HepG2 (cell line): ENCODE results near the gene SIGLEC1. TPM values are rescaled to one million over a fixed set of nuclear protein-coding genes. Genes with fewer than 3 reads are reported as not detected.

Experiments
- KDM4B ChIP-seq: sonication (generic); formaldehyde crosslinking; IDR thresholded peaks from 2 replicates; pipeline ENCODE4 v1.4.0; 2020; ENCODE audit warnings: missing genetic modification reagents
- NFYB ChIP-seq: sonication (generic); formaldehyde crosslinking; IDR thresholded peaks from 2 replicates; pipeline ENCODE4 v1.4.0; 2020; ENCODE audit warnings: missing genetic modification reagents
- RFX1 ChIP-seq: fragments of 450-650 bp; IDR thresholded peaks from 2 replicates; pipeline ENCODE4 v1.6.1; 2017
- STAG1 ChIP-seq: sonication (generic); formaldehyde crosslinking; IDR thresholded peaks from 2 replicates; pipeline ENCODE4 v1.4.0; 2020; ENCODE audit warnings: missing genetic modification reagents
- ZMYM4 ChIP-seq: sonication (generic); formaldehyde crosslinking; IDR thresholded peaks from 2 replicates; pipeline ENCODE4 v1.8.1; 2023; ENCODE audit warnings: mild to moderate bottlenecking, missing genetic modification reagents
- ZNF354B ChIP-seq: sonication (generic); formaldehyde crosslinking; IDR thresholded peaks from 2 replicates; pipeline ENCODE4 v1.8.0; 2022; ENCODE audit warnings: mild to moderate bottlenecking, missing genetic modification reagents
- ZNF841 ChIP-seq: sonication (generic); formaldehyde crosslinking; IDR thresholded peaks from 2 replicates; pipeline ENCODE4 v1.8.1; 2023; ENCODE audit warnings: missing genetic modification reagents, borderline replicate concordance
- polyA plus RNA-seq, 8 experiments: library from polyadenylated mRNA; depleted of rRNA in 3 of 8; stranded (reverse) in 7 of 8; unstranded in 1 of 8; fragments of >200 nt; fragmentation: Illumina TruSeq in 4 of 8; extraction: Trizol in 4 of 8; gene quantifications; 2 replicates each; pipeline versions ENCODE4 v1.2.1 to v1.2.3, GENCODE V29; 2011 to 2016; ENCODE audit warnings: low read depth in 4 of 8, missing spikeins in 1 of 8, mixed read lengths in 1 of 8; ENCODE audit not compliant: insufficient read depth in 1 of 8
- total RNA-seq, 5 experiments: library from RNA; depleted of rRNA; stranded (reverse); fragments of >200 nt; fragmentation: Illumina TruSeq; extraction: Trizol; gene quantifications; 2 replicates each; pipeline ENCODE4 v1.2.3, GENCODE V29; 2016; ENCODE audit warnings: low read depth in 1 of 5
- TF ChIP-seq, protein P1 (sequence below), 2 experiments: sonication (generic) in 1 of 2; formaldehyde crosslinking in 1 of 2; IDR thresholded peaks; 2 replicates each; pipeline versions ENCODE4 v1.5.1 to v1.6.1; 2011 to 2020; ENCODE audit warnings: borderline replicate concordance in 1 of 2, low read depth in 1 of 2, low read length in 1 of 2, mild to moderate bottlenecking in 1 of 2, missing genetic modification reagents in 1 of 2, moderate library complexity in 1 of 2
- TF ChIP-seq, protein P2 (sequence below): IDR thresholded peaks from 2 replicates; pipeline ENCODE4 v1.6.1; 2016; ENCODE audit warnings: missing compliant biosample characterization, missing genetic modification reagents, borderline replicate concordance
- TF ChIP-seq, protein P3 (sequence below): sonication (generic); formaldehyde crosslinking; IDR thresholded peaks from 2 replicates; pipeline ENCODE4 v1.4.0; 2020; ENCODE audit warnings: missing genetic modification reagents, borderline replicate concordance
- TF ChIP-seq, protein P4 (sequence below): IDR thresholded peaks from 2 replicates; pipeline ENCODE4 v1.6.1; 2012; ENCODE audit warnings: inconsistent platforms
- TF ChIP-seq, protein P5 (sequence below): sonication (generic); formaldehyde crosslinking; IDR thresholded peaks from 2 replicates; pipeline ENCODE4 v1.4.0; 2020; ENCODE audit warnings: missing genetic modification reagents
- TF ChIP-seq, protein P6 (sequence below): sonication (generic); formaldehyde crosslinking; conservative IDR thresholded peaks from 2 replicates; pipeline ENCODE4 v1.8.0; 2022; ENCODE audit warnings: mild to moderate bottlenecking, moderate library complexity, missing genetic modification reagents
- TF ChIP-seq, protein P7 (sequence below): sonication (generic); formaldehyde crosslinking; IDR thresholded peaks from 2 replicates; pipeline ENCODE4 v1.4.0; 2020; ENCODE audit warnings: mild to moderate bottlenecking, missing genetic modification reagents
- TF ChIP-seq, protein P8 (sequence below): IDR thresholded peaks from 2 replicates; pipeline ENCODE4 v1.6.1; 2016; ENCODE audit warnings: low read depth, borderline replicate concordance

Gene SIGLEC1
- total and polyA plus RNA-seq, 2 of the 13 experiments (the other 11 are each of a cell fraction or from before 2014, with no cell fraction given) = 0.01 TPM; not detected in 1

DNA sequence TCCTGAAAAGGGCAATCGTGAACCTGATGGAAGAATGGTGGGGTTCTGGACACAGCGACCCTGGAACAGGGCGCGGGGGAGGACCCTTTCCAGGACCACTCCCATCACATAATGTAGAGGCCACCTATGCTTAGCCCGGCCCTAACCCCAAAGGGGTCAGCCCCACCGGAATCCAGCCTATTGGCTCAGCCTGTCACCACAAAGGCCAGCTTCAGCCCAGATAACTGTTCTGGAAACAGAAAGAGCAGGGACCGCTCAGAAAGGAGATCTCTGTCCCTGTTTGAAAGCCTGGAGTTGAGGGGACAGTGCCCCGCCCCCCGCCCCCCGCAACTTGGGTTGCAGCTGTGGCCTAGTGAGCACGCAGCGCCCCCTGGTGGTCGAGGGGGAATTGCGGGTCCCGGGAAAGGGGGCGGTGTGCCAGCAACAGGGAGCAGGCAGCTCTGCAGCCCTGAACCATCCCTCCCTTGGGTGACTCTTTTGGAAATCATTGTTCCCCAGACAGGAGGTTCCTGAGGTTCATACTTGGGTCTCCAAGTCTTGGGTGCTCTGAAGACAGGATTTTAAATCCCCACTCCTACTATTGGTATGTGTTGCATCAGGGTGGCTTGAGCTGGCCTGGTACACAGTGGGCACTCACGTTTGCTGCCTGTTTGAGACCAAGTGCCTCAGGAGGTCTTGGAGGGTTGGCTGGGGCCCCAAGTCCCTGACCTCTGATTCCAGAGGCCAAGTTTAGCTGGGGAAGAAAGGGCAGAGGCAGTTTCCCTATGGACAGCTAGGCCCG lies 1.5 kb downstream of the SIGLEC1 start (continued):
- TF ChIP-seq, protein P1, sequence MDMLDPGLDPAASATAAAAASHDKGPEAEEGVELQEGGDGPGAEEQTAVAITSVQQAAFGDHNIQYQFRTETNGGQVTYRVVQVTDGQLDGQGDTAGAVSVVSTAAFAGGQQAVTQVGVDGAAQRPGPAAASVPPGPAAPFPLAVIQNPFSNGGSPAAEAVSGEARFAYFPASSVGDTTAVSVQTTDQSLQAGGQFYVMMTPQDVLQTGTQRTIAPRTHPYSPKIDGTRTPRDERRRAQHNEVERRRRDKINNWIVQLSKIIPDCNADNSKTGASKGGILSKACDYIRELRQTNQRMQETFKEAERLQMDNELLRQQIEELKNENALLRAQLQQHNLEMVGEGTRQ (IDR thresholded peaks at IDR 0.05; ENCODE audit: low read depth, low read length) = no peak
- TF ChIP-seq, protein P1 (CRISPR knock-in tag; IDR thresholded peaks at IDR 0.05; ENCODE audit: borderline replicate concordance) = no peak
- TF ChIP-seq, protein P2, sequence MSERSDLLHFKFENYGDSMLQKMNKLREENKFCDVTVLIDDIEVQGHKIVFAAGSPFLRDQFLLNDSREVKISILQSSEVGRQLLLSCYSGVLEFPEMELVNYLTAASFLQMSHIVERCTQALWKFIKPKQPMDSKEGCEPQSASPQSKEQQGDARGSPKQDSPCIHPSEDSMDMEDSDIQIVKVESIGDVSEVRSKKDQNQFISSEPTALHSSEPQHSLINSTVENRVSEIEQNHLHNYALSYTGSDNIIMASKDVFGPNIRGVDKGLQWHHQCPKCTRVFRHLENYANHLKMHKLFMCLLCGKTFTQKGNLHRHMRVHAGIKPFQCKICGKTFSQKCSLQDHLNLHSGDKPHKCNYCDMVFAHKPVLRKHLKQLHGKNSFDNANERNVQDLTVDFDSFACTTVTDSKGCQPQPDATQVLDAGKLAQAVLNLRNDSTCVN (CRISPR knock-in tag) = peak; percentile 39; the same call in 1 of the 2 replicates
- TF ChIP-seq, protein P3, sequence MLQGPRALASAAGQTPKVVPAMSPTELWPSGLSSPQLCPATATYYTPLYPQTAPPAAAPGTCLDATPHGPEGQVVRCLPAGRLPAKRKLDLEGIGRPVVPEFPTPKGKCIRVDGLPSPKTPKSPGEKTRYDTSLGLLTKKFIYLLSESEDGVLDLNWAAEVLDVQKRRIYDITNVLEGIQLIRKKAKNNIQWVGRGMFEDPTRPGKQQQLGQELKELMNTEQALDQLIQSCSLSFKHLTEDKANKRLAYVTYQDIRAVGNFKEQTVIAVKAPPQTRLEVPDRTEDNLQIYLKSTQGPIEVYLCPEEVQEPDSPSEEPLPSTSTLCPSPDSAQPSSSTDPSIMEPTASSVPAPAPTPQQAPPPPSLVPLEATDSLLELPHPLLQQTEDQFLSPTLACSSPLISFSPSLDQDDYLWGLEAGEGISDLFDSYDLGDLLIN (CRISPR knock-in tag) = no peak
- TF ChIP-seq ZNF354B (CRISPR knock-in tag) (no peak), KDM4B (CRISPR knock-in tag) (peak; percentile 73; the same call in 1 of the 2 replicates), ZNF841 (CRISPR knock-in tag) (no peak), RFX1 (no peak), NFYB (CRISPR knock-in tag) (no peak), ZMYM4 (CRISPR knock-in tag) (0 out of 2 replicates have a peak, but pooled peaks have one; percentile 20), STAG1 (CRISPR knock-in tag) (peak; percentile 87)
- TF ChIP-seq, protein P4, sequence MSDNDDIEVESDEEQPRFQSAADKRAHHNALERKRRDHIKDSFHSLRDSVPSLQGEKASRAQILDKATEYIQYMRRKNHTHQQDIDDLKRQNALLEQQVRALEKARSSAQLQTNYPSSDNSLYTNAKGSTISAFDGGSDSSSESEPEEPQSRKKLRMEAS = no peak
- TF ChIP-seq, protein P5, sequence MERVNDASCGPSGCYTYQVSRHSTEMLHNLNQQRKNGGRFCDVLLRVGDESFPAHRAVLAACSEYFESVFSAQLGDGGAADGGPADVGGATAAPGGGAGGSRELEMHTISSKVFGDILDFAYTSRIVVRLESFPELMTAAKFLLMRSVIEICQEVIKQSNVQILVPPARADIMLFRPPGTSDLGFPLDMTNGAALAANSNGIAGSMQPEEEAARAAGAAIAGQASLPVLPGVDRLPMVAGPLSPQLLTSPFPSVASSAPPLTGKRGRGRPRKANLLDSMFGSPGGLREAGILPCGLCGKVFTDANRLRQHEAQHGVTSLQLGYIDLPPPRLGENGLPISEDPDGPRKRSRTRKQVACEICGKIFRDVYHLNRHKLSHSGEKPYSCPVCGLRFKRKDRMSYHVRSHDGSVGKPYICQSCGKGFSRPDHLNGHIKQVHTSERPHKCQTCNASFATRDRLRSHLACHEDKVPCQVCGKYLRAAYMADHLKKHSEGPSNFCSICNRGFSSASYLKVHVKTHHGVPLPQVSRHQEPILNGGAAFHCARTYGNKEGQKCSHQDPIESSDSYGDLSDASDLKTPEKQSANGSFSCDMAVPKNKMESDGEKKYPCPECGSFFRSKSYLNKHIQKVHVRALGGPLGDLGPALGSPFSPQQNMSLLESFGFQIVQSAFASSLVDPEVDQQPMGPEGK (CRISPR knock-in tag) = peak; percentile 88
- TF ChIP-seq, protein P6, sequence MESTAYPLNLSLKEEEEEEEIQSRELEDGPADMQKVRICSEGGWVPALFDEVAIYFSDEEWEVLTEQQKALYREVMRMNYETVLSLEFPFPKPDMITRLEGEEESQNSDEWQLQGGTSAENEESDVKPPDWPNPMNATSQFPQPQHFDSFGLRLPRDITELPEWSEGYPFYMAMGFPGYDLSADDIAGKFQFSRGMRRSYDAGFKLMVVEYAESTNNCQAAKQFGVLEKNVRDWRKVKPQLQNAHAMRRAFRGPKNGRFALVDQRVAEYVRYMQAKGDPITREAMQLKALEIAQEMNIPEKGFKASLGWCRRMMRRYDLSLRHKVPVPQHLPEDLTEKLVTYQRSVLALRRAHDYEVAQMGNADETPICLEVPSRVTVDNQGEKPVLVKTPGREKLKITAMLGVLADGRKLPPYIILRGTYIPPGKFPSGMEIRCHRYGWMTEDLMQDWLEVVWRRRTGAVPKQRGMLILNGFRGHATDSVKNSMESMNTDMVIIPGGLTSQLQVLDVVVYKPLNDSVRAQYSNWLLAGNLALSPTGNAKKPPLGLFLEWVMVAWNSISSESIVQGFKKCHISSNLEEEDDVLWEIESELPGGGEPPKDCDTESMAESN (CRISPR knock-in tag) = 0 out of 2 replicates have a peak, but pooled peaks have one; percentile 45
- TF ChIP-seq, protein P7, sequence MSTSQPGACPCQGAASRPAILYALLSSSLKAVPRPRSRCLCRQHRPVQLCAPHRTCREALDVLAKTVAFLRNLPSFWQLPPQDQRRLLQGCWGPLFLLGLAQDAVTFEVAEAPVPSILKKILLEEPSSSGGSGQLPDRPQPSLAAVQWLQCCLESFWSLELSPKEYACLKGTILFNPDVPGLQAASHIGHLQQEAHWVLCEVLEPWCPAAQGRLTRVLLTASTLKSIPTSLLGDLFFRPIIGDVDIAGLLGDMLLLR = no peak
- TF ChIP-seq, protein P8, sequence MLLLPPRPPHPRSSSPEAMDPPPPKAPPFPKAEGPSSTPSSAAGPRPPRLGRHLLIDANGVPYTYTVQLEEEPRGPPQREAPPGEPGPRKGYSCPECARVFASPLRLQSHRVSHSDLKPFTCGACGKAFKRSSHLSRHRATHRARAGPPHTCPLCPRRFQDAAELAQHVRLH (CRISPR knock-in tag) = peak; percentile 16; the same call in 1 of the 2 replicates
